Measurements from ENCODE around the gene MAFG.
A peak's percentile ranks its signal among the peaks of the same experiment; 100 is the strongest.

Gene MAFG

DNA sequence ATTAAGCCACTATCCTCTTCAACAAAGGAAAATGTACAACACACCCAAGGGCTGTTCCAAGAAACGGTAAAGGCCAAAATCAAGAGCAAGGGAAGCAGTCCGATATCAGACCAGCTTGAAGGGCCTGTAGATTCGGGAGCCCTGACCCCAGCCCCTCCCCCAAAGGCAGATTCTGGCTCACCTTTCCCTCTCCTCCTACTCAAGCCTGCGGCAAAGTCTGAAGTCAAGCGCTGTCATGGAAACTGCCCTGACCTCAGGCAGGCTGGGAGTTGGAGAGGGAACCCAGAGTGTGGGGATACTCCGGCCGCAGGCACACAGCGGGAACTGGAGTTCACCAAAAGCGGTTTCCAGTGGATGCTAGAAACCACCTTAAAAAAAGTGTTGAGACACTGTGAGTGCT is 37.9 kb downstream of the MAFG start:
- no peak for DNase-seq

DNA sequence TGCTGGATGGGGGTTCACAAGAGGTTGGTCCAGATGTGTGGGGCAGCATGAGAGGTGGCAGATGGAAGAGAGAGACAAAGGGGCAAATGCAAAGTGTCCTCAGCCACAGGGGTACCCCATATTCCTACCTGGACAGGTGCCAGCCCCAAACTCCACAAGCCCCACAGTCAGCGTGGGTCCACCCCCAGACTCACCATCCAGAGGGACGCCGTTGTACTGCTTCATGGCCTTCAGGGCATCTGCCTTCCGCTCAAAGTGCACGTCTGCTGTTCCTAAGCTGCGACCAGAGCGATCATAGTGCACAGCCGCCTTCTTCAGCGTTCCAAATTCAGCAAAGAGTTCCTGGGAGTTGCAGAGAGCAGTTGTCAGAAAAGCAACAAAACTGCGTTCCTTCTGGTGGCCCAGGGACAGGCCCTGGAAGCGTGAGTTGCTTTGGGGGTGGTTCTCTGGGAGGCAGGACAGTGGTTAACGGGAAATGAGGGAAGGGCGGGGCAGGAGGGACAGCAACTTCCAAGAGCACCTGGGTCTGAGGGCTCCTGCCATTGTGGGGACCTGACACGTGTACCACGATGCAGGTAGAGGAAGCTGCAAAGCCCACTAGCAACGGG is 38.4 kb downstream of the MAFG start:
- no peak for DNase-seq

DNA sequence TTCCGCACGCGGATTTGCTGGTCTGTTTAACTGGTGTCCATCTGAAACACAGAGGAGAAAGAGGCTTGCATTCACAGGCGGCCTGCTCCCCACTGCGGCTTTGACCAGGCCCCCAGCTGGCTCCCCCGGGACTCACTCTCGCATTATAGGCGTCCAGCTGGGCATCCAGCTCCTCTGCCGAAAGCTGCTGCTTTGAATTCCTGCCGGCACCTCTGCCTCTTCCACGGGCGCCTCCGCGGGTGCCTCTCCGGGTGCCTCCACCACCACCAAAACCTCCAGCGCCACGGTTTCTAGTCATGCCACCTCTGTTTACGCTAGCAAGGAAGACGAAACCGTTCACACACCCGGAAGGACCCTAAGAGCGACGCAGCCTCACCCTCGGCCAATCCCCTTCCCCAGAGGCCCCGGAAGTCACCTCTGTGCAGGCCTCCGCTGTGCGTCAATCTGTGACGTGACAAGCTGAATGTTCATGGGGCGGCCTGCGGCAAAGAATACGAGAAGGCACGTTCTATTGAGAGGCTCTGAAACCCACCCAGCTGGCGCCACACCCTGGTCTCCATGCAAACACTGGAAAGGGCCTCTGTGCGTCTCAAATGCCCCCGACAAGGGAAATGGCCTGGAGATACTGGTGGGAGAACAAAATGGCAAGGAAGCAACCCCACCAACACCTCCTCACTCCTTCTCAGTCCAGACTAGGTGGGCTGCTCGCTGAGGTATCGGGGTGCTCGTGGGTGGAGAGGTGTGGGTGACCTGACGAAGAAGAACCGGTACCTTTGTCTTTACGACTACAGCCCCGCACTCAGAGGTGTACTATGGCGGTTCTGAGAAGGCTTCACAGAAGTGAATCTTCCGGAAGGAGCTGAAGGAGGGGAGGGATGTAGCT is 39.2 kb downstream of the MAFG start:
- DNase-seq, result no peak

DNA sequence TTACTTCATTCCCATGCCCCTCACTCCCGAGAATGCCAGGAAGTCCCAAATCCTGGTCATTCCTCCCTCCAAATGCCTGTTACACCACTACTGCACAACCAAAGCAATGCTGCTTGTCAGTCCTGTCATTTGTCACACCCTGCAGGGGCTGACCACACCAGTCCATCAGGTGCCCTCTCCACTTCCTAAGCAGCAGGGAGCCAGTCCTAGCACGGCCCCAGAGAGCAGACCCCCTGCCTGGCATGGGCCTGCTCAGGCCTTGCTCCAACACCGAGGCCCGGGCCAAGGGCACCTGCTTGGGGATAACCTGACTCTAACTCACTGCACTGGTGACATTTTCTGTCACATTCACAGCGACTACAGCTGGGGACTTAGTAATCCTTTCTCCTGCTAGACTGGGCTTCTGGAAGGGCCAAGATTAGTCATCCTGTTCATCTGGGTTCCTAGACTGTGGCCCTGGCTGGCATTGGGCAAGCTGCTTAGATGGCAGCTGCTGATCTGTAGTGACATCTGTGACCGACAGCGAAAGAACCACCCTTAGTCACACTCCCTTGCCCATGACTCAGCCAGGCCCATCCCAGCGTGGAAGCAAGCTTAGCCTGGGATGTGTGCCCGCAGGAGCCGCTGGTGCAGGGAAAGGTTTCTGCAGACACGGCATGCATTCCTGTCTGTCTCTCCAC is 41.5 kb downstream of the MAFG start:
- peak in 1 of 2 experiments; percentile 57 for DNase-seq

DNA sequence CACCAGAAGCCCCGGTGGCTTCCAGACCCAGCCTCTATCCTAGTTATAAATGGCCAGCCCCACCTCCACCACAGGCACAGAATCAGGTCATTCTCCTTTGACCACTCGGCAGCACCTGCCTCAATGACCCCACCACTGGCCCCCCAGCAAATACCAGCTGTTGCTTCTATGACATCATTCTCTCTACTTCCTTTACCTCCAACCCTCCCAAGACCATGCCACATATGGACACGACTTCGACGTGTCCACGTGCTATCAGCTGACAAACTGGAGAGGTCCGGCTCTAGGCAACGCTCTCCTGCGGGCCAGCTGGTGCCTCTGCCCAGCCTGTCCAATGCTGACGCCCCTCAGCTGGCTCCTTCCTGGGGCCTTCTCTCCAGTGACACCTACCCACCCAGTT is 42.1 kb downstream of the MAFG start:
- DNase-seq, result no peak

DNA sequence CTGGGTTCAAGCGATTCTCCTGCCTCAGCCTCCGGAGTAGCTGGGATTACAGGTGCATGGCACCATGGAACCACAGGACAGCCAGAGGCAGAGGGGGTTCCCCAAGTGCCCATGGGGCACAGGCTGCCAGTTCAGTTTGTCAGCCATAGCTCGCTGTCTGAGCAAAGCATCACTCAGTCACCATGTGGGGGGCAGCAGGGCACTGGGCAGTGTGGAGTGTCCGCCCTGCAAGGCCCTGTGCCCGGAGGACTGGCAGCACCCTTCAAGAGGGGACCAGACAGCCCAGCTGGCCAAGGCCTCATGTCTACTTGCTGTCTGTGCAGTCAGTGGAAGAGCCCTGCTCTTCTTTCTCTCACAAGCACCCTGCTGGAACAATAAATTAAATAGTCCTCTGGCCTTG is 42.6 kb downstream of the MAFG start:
- no peak for DNase-seq

DNA sequence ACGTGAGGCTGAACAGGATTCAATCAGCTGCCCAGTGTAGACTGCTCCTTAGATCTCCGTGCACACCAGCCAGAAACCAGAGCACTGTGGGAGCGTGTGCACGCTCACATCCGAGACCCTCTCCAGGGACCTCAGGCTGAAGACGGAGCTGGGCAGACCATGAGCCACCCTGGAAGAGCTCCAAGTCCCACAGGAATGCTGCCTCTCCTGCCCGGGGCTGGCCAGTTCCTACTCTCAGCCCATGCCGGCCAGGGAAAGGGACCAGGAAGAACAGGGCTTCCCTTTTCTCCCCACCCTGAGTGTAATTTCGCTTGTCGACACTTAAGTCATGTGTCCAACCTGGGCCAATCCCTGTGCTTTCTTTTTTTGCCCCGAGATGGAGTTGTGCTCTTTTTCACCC is 43.0 kb downstream of the MAFG start:
- DNase-seq, result no peak

DNA sequence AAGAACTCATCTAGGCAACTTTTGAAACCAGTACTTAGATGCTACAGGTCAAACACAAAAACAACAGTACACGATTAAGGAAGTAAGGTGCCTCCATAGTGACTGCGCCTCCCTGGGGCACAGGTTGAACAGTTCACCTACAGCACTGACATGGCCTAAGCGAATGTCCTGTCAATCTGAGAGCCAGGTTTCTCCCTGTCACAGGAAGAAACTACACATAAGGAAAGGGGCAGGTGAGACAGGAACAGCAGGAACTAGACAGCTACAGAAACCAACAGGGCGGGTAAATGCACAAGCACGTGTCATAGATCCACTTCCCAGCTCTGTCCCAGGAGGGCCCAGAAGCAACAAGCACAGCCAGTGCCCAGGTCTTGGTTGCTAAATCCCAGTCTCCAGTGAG is 48.4 kb downstream of the MAFG start:
- DNase-seq, result no peak

DNA sequence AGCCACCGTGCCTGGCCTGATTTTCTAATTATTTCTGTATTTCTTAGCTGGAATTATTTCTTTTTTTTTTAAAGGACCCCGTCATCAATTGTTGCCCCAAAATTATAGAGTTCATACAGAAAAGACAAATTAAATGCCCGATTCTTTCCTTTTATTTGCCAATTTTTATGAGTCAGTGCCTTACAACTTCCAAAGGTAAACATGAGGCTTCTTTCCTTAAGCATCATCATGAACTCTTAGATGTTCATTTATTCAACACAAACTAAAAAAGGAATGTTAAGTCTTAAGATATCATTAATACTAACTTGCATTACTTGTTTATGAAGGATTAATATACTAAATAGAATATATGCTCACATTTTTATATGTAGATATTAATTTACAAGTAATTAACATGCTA is 49.2 kb downstream of the MAFG start:
- no peak for DNase-seq

DNA sequence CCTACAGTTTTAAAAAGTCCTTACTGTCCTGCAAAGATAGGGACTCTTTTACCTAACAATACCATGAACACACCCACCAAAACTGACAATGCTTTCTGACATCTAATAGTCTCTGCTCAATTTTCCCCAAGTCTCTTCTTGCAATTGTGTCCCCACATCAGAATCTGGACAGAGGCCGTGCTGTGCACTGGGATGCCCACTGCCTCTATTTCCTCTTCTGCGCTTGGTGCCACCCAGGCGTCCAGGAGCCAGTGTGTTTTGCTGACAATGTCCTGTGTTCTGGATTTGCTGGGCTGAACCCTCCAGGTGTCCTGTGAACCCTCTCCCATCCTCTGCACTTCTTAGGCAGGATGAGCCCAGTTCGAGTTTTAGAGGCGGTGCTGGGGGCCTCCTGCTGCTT is 50.0 kb downstream of the MAFG start:
- DNase-seq, result no peak

DNA sequence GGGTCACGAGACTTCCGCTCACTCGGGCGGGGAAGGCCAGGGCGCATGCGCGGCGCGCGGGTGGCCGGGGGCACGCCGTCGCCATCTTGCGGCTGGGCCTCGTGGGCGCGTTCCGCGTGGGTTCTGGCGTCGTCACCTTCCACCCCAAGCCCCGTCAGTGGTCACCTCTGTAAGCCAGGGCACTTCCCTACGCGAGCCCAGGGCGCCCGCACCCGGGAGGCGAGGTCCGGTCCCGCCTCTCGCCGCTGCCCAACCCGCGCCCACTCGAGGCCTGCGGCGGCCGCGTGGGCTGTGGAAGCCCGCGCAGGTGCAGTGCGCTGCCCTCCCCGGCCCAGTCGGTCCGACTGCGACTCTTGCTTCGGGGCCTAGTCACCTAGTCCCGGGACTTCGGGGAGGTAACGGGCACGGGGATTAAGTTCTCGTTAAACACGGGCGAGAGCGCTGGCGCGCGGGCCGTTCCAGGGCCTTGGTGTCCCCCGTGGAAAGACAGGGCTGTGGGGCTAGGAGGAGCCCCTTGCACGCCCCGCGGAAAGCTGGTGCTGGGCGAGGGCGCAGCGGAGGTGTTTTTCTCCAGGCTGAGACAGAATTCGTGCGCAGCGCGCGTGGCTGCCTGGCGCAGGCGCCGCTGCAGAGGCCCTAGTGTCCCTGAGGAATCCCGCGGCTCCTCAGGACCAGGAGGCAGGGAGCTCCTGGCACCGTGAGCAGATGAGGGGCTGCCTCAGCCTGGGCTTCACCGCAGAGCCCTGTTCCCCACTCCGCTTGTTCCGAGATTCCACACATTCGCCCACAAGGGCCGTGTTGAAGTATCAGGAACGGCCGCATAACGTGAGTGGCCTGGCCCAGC is 55.9 kb downstream of the MAFG start:
- DNase-seq, result peak in 1 of 2 experiments; percentile 96

DNA sequence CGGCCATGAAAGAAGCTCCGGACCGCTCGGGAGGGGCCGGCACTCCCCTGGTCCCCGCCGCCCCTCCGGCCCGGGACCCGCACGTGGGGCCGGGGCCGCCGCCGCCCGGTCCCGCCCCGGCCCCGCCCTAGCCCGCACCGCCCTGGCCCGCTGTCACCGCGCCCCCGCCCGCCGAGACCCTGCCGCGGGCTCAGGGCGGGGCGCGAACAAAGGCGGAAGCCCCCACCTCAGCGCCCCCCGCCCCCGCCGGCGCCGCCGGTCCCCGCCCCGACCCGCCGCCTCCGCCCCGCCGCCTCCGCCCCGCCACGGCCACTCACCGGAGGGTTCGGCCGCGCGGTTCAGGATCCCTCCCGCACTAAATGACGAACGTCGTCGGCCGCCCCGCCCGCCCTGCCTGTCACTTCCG is 56.6 kb downstream of the MAFG start, which contains the start of gene ARHGDIA:
Gene ARHGDIA (minus strand): TSS at position 357 of the 406 bp plus-strand sequence. CDS start 1,407 bp downstream, outside the sequence.
- peak in 1 of 2 experiments; percentile 88 for DNase-seq

DNA sequence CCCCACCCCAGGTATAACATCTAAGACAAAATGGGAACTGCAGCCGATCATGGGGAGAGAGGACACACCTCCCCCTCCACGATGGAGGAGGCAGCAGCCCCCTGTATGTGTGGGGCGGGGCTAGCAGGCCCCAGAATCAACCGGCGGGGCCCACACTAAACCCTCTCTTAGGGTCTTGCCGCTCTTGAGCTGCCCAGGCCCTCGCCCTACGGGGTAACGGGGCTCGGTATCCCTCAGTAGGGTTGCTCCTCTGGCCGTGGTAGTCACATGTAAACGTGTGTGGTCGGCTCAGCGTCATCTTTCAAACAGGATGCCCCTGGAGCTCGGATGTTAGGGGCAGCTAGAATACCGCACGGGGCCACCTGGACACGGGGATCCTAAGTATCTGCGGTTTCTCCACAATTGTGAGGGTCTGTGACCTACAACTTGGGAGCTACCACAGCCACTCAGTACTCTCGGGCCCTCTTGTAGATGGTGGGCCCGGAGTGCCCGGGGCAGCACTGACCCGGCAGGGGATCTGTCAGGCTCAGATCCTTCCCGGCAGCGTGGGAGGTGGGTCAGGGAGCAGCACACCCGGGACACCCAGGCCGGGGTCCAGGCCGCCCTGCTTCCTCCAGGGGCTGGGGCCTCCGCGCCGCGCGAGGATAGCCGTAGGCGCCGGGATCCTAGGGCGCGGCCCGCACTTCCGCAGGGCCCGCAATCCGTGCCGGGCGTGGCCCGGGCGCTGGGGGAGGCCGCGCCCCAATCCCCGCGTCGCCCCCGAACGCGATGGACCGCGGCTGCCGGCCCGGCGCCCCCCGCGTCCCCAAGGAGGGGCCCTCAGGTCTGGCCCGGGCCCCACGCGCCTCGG is 57.2 kb downstream of the MAFG start:
- DNase-seq, result peak; percentile 17 to 42

DNA sequence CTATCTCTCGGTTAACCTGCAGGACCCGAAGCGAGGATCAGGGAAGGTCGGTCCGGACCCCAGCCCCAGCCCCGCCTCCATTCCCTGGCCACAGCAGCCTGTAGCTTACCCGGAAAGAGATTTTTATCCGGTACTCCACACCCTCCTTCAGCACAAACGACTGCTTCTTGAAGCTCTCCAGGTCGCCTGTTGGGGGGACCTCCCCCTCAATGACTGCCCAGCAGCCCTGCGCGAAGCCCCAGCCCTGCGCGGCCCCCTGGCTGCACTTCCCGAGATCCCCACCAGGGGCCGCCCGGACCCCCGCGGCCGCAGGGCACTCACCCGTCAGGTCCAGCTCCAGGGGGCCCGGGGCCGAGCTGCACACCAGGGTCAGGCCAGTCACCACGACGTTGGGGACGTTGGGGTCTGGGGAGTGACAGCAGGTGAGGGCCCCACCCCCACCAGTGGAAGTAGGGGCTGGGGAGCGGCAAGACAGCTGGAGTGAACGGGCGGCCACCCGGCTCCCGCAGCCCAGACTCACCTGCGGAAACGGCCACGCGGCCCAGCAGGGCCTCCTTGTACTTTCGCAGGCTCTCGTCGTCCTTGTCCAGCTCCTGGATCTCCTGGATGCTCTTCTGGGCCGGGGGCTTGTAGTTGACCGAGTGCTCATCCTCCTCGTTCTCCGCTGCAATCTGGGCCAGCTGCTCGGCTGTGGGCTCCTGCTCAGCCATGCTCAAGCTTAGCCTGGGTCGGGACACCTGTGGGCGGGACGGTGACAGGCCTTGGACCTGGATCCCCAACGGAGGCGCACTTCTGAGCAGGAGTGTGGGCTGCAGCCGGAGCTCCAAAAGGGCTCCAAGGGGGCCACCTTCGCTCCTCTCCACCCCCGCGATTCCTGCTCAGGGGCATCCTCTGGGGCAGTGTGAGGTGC is 58.1 kb downstream of the MAFG start:
- DNase-seq, result no peak

DNA sequence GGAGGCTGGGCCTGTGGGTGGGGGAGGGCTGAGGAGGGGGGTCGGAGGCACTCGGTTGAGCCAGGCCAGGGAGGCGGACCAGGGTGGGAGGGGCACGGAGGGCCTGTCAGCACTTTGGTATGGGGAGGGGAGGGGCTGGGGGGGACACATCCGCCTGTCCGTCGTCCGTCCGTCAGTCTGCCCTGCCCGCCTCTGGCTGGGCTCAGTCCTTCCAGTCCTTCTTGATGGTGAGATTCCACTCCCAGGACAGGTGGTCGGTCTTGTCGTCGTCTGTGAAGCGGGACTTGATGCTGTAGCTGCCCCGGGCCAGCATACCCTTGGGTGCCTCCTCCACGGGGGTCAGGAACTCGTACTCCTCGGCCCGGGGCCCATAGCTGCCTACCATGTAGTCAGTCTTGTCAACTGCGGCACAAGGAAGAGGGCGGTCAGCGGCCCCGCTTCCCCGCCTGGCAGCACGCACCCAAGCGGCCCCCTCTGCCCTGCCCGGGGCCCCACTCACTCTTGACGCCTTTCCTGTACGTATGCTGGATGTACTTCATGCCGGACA is 58.8 kb downstream of the MAFG start:
- peak in 1 of 2 experiments; percentile 40 for DNase-seq

Measured in NCI-H446 (cell line).